Measurements from ENCODE around the gene OIP5. TPM values are rescaled to one million over a fixed set of nuclear protein-coding genes. Genes with fewer than 3 reads are reported as not detected.
A peak's percentile ranks its signal among the peaks of the same experiment; 100 is the strongest.
"Not testable (repeated sequence)": the region's sequence is repeated elsewhere in the genome, so short reads cannot be mapped to it uniquely, and the experiment has no call there.

Gene OIP5
- 40.1 and 42.4 TPM in 2 replicates for total RNA-seq (2014; rRNA removed; shearing (Covaris generic))

DNA sequence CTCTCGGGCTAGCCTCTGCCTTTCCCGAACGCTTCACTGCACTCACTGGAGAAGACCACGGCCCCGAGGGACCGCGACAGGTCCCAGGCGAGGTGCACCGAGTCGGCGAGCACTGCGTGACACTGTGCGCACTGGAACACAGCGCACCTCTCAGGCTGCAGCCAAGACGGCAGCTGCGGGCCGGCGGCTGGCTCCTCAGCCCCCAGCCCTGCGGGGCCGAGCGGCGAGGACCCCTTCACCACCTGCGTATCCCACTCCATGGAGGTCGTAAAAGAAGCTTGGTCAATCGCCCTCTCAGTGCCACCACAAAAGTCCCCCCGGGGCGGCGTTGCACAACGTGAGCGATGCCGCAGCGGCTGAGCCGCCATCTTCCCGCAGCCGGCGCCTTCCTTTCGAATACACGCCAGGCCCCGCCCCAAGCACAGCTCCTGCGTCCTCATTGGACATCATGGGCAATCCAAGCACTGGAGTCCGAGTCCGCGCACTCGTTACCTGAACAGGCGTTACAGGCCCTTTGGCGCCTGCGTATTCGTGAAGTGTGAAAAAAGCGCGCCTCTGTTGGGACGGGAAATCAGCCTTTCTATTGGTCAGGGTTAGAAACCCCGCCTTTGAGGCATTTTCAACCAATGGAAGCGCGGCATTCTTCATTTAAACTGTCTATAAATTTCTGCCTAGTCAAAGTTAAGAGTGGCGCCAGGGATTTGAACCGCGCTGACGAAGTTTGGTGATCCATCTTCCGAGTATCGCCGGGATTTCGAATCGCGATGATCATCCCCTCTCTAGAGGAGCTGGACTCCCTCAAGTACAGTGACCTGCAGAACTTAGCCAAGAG is at the start of gene OIP5, which contains the start of gene NUSAP1:
OIP5 (minus strand) TSS at position 398 of the 832 bp plus-strand sequence; CDS start at position 368, 30 bp downstream.
NUSAP1 (plus strand) TSS at position 688 of the 832 bp plus-strand sequence; CDS start at position 765, 77 bp downstream.
- peak; percentile 100 for DNase-seq (ENCODE audit: low spot score)

DNA sequence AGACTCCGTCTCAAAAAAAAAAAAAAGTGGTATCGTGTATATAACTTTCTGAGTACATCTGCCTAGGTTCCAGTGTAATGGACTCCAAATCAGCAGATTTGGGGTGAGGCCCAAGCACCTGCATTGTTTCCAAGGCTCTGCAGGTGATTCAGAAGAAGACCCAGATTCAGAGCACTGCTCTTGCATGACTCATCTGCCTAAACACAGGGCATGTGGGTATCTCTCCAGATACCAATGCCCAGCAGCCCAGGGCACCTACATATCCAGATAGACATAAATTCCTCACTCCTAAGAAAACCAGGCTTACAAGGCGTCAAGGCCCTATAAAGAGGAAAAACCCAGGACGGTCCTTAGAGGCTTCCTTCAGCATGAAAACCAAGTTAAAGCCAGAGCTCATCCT is 45.6 kb upstream of the OIP5 start:
- DNase-seq (ENCODE audit: low spot score), result no peak

DNA sequence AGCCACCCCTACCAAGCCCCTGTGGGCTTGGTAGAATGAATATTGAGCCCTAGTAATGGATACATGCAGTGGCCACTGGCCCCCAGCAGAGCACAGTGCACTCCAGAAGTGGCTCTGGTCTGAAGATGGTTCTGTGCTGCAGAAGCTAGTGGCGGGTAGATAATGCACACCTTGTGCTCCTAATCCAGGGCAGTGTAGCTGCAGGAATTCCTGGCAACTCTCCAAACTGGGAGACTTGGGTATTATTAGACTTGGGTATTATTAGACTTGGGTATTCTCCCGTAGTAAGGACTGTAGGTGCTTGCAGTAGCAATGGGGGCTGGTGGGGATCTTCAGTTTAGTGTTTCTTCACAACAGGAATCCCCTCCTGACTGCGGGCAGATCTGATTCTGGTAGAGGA is 35.0 kb upstream of the OIP5 start:
- no peak for DNase-seq (ENCODE audit: low spot score)

DNA sequence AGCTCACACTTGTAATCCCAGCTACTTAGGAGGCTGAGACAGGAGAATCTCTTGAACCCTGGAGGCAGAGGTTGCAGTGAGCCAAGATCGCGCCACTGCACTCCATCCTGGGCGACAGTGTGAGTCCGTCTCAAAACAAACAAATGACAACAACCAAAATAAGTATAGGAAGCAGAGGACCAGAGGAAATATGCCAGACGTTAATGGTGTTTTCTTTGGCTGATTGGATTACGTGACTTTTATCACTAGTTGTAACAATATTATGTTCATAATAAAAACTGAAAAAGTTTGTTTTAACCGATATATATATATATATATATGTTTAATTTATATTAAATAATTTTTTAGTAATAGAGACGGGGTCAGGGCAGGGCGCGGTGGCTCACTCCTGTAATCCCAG is 22.0 kb upstream of the OIP5 start:
- DNase-seq (ENCODE audit: low spot score), result no peak

DNA sequence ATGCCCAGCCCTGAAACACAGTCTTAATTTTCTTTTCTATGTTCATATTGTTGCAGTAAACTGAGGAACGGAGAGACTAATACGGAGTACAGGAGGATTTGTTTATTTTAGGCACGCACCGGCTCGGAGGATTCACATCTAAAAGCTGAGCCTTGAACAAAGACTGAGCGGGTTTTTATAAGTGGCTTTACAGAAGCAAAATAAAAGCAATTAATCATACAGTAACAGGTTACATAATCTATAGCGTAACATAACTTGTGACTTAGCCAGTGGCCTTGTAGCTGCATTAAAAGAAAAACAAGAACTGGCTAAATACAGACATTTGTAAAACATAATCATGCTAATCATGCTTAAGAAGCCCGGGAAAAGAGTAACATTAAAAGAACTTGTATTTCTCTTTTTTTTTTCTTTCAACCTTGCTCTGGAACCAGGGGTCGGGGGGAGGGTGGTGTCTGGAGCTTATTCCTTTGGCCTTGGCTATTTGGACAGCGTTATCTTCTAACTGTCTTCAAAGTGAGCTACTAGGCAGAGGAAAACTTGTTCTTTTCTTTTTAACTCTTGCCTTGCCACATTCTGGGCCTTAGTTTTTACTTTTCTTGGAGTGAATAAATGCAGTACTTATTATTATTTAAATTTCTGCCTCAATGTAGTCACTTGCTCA is 17.8 kb upstream of the OIP5 start:
- DNase-seq (ENCODE audit: low spot score), result no peak

DNA sequence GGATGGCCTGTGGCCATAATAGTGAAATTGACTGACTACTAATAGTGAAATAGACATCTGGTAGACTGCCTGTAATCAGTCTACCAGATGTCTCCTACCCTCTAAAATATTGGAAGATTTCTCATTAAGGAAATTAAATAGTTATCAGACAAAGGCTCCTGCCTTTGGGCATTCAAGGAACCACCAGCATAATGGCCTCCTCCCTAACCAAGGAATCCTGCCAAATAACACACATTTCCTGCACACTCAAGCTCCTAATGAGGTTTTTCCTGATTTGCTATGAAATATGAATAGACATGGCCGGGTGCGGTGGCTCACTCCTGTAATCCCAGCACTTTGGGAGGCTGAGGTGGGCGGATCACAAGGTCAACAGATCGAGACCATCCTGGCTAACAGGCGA is 14.8 kb upstream of the OIP5 start:
- DNase-seq (ENCODE audit: low spot score), result no peak

DNA sequence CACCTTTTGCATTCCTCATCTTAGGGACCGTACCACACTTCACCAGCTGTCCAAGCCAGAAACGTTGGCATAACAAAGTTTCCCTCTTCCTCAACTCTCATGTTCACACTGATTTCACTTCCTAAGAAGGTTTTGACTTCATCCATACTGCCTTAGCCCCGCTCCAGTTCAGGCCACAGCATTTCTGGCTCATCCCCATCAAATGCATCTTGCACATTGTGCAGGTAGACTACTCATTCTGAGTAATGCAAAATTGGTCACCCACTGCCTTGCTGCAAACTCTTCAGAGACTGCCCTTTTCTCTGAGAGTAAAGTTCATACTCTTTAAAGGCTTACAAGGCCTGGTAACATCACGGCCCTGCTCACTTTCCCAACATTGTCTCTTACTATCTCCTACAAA is 9.1 kb upstream of the OIP5 start:
- no peak for DNase-seq (ENCODE audit: low spot score)

DNA sequence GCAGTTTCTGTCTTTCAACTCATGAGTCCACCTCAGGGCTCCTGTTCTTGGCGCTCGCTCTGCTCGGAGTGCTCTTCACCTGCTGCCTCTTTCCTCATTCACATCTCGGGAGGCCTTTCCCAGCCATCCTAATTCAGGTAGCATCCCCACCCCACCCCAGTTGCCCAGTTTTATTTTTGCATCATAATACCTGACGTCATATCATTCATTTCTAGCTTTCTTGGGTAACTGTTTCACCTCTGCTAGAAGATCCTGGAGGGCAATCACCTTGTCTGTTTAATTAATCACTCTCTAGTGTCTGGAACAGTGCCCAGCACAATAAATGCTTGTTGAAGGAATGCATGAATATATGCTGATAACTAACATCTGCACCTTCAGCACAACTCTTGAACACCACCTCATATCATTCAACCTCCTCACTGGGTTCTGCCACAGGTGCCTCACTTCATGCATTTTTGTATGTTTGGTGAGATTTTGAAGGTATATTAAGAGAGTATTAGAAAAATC is 7.9 kb upstream of the OIP5 start:
- no peak for DNase-seq (ENCODE audit: low spot score)

DNA sequence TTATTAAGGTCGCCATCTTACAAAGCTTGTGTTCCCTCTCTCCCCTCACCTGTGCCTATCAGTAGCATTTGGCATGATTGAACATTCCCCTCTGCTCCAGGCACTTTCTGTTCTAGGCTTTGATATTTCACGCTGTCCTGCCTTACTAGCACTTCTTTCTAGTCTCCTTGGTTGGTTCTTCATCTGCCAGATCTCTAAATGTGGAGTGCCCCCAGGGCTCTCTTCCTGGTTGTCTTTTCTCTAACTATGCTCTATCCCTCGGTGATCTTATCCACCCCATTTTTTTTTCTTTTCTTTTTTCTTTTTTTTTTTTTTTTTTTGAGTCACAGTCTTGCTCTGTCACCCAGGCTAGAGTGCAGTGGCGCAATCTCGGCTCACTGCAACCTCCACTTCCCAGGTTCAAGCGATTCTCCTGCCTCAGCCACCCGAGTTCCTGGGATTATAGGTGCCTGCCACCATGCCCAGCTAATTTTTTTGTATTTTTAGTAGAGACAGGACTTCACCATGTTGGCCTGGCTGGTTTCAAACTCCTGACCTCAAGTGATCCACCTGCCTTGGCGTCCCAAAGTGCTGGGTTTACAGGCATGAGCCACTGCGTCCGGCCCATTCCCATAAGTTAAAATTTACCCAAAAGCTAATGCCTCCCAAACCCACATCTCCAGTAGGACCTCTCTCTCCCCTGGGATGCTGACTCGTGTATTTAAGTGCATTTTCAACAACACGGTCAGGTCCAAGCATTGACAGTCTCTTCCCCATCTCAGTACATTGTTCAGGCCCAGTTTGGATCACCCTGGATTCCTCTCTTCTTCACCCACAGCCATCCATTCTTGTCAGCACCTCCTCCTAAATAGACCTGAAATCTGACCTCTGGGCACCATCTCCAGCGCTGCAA is 5.5 kb upstream of the OIP5 start:
- no peak for DNase-seq (ENCODE audit: low spot score)

DNA sequence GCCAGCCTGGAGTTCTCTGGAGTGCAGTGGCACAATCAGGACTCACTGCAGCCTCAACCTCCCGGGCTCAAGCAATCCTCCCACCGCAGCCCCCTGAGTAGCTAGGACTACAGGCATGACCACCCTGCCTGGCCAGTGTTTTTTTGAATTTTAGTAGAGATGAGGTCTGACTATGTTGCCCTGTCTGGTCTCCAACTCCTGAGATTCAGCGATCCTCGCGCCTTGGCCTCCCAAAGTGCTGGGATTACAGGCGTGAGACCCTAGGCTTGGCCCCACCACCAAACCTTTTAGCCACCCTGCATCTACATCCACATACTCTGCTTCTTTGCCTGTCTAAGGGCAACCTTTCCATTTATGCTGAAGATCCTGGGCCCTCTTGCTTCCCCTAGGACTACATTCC is 4.7 kb upstream of the OIP5 start:
- no peak for DNase-seq (ENCODE audit: low spot score)

DNA sequence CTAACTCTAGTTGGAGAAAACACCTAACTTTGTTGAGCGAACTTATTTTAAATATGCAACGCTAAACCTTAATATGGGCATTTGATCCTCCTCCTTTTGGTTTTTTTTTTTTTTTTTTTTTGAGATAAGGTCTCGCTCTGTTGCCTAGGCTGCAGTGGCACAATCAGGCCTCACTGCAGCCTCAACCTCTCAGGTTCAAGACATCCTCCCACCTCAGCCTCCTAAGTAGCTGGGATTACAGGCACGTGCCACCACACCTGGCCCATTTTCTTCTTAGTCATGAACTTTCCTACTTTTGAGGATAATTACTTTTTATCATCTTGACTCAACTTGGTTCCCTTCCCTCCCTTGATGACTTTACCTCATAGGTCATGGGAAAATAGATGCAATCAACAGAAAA is 4.2 kb upstream of the OIP5 start:
- no peak for DNase-seq (ENCODE audit: low spot score)

DNA sequence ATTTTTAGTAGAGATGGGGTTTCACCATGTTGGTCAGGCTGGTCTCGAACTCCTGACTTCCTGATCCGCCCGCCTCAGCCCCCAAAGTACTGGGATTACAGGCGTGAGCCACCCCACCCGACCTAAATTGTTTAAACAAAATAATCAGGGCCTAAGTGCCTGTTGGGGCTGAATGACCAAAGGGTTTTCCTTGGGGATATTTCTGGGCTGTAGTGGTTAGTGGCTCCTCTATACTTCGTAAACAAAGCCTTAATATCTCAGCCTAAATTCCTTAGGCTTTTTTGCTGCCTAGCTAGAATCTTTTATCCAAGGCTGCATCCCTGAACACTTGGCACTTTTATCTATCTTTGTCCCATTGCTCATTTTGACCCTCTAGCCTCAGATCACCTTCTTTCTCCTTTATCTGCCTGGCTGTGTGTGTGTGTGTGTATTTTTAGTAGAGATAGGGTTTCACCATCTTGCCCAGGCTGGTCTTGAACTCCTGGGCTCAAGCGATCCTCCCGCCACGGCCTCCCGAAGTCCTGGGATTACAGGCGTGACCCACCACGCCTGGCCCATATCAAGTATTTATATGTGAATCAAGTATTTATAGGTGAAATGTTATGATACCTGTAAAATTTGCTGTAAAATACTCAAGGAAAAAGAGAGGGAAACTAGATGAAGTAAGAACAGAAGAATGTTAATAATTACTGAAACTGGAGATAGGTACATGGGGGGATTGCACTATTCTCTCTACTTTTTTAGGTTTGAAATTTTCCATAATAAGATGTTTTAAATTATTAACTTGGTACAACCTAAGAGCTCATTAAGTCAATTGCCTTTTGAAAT is 2.1 kb upstream of the OIP5 start:
- DNase-seq (ENCODE audit: low spot score), result no peak

DNA sequence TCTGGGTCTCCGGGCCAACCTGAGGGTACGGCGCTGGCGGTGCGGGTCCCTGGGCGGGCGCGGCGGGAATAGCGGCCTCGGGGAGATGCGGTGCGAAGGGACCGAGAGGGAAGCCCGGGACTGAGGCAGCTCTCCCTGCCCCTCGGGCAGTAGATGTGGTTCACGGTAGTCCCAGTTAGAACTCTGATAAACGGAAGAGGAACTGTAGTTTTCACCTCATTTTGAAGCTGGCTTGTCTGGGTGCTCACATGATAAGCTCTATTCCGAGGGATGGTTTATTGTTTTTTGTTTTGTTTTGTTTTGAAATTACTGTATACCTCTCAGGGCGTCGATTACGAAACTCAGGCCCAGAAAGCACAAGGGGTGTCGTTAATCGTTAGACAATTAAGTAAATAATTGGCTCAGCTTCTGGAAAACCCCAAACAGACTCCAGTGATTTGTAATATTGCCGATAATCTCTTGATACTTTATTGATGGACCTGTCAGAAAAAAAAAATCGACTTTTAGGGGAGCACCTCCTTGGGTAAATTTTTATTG is 703 bp upstream of the OIP5 start:
- DNase-seq (ENCODE audit: low spot score), result no peak

DNA sequence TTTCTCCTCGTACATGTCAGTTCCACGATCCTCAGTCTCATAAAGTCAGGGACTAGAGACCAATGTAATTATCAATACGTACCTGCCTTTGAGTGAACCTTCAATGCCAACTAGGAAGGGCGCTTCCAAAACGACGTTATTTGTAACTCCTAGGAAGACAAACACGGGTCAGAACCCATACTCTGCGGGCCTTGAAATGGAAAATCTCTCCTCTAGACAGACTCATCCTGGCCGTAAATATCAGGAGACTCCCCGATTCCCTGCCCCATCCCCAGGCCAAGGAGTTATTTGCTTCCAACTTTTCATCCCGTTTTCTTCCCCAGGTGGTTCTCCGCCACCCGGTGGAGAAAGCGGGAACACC is 578 bp downstream of the OIP5 start:
- DNase-seq (ENCODE audit: low spot score), result no peak

DNA sequence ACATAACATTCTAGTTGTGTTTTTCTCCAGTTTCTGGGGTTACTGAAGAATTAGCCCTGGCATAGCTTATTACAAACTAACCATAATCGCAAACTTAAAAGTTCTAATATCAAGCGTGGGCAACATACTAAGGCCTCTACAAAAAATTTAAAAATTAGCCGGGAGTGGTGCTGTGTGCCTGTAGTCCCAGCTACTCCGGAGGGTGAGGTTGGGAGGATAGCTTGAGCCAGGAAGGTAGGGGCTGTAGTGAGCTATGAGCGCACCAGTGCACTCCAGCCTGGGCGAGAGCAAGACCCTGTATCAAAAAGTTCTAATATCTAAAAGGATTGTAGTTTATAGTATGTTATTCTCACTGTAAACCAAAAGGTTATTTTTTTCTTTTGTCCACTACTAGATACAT is 1.1 kb downstream of the OIP5 start:
- DNase-seq (ENCODE audit: low spot score), result no peak

DNA sequence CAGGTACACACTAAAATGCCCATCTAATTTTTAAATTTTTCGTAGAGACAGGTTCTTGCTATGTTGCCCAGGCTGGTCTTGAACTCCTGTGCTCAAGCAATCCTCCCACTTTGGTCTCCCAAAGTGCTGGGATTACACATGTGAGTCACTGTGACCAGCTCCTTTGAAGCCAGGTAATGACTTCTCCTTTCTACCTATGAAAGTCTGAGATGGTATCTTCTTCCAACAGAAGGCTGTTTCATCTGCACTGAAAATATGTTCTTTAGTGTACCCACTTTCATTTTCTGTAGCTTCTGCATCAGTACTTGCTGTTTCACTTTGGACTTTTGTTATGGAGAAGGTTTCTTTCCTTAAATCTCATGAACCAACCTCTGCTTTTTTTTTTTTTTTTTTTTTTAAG is 8.8 kb downstream of the OIP5 start:
- DNase-seq (ENCODE audit: low spot score), result no peak

DNA sequence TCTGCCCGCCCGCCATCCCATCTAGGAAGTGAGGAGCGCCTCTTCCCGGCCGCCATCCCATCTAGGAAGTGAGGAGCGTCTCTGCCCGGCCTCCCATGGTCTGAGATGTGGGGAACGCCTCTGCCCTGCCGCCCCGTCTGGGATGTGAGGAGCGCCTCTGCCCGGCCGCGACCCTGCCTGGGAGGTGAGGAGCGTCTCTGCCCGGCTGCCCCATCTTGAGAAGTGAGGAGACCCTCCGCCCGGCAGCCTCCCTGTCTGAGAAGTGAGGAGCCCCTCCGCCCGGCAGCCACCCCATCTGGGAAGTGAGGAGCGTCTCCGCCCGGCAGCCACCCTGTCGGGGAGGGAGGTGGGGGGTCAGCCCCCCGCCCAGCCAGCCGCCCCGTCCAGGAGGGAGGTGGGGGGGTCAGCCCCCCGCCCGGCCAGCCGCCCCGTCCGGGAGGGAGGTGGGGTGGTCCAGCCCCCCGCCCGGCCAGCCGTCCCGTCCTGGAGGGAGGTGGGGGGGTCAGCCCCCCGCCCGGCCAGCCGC is 11.5 kb downstream of the OIP5 start:
- DNase-seq (ENCODE audit: low spot score), result not testable (repeated sequence)

DNA sequence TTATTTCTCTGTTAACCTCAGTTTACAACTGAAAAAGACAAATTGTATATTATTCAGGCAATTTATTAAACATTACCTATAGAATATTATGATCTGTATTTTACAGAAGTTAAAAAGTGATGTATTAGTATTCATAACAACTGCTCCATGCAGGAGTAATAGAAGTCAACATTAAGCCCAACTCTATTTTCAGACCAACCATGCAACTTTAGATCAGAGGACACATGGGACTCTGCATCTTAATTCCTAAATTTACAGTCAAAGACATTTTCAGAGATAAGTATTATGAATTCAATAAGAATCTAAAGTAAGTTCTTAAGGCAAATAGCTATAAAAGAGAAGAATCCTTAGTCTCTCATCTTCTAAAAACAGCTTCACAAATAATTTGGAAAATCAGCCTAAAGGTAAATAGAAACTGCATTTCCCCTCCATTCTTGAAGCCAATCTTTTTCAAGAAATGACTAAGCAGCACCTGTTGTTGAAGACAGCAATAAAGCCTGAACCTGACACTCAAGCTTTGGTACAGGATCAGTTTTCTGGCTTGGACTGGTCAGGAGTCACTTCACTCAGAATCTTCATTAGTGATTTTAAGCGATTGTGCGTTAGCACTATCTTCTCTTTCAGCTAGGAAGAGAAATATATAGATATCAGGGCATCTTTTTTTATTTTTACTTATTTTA is 23.0 kb downstream of the OIP5 start:
- no peak for DNase-seq (ENCODE audit: low spot score)

DNA sequence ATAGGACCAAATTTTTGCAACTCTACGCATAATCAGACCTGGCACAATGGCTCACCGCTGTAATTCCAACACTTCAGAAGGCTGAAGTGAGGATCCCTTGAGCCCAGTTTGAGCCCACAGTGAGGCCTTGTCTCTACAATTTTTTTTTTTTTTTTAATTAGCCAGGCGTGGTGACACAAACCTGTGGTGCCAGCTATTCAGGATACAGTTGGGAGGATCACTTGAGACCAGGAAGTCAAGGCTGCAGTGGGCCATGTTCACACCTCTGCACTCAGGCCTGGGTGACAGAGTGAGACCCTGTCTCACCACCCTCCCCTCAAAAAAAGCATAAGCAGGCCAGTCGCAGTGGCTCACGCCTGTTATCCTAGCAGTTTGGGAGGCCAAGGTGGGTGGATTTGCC is 24.7 kb downstream of the OIP5 start:
- no peak for DNase-seq (ENCODE audit: low spot score)

DNA sequence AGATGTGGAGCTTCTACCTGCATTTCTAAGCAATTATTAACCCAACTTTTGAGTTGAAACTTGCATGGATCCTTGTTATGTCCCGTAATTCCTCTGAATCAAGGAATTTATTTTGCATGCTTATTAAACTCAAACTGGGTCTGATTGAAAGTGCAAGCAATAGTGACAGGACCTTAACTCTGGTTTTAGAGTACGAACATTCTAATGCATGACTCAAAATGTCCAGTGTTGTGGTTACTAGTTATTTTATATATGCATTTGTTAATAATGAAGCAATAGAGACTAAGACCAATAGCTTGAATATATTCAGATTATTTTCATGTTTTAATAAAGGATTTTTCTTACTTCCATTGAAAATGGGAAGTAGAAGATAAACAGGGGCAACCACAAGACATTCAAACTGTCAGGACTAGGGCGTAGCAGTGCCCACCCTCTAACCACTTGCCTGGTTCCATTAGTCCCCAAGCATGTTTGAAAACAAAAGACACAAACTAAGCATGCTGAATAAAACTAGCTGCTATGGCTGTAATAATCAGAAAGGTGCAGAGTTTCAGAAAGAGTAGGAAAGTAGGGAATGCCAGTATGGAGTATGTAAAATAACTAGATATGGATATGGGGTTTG is 28.1 kb downstream of the OIP5 start:
- DNase-seq (ENCODE audit: low spot score), result no peak

Data from H4 (cell line).